Left kidney (tissue), 2 donors: ENCODE measurements around the gene MXI1. TPM values are rescaled to one million over a fixed set of nuclear protein-coding genes. Genes with fewer than 3 reads are reported as not detected.
"Not testable (repeated sequence)": the region's sequence is repeated elsewhere in the genome, so short reads cannot be mapped to it uniquely, and the experiment has no call there.

Source experiments
- DNase-seq: peaks from one replicate; pipeline ENCODE4 v3.0.0-alpha.2; 2013
- polyA plus RNA-seq: library from polyadenylated mRNA; unstranded; fragments of 120-200 nt; gene quantifications from one replicate; pipeline ENCODE4 v1.2.1, GENCODE V29; 2013; ENCODE audit not compliant: insufficient read length

MXI1 gene
- polyA plus RNA-seq, 1 donor, result 45.1 TPM

GRCh38 chr10:110317866-110318850 is 110.8 kb downstream of the MXI1 start:
- DNase-seq, result no peak

- no peak for DNase-seq
Observed at GRCh38 chr10:110321869-110322620, 114.6 kb downstream of the MXI1 start.

DNA sequence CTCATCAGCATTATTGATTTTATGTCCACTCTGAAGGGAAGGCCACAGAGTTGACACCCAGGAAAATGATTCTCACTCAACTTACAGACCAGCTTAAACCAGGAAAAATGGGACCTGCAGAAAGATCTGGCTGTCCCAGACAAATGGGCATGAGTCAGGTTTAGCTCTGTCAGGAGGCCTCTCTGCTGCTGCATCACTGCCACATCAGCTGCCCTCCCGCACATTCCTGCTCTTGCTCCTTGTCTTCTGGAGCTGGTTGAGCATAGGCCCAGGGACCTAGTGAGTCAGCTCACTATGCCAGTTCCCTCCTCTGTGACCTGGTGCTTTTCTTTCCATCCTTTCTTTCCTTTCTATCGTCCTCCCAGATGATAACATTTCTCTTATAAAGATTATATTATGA is 116.1 kb downstream of the MXI1 start:
- DNase-seq, result no peak

DNA sequence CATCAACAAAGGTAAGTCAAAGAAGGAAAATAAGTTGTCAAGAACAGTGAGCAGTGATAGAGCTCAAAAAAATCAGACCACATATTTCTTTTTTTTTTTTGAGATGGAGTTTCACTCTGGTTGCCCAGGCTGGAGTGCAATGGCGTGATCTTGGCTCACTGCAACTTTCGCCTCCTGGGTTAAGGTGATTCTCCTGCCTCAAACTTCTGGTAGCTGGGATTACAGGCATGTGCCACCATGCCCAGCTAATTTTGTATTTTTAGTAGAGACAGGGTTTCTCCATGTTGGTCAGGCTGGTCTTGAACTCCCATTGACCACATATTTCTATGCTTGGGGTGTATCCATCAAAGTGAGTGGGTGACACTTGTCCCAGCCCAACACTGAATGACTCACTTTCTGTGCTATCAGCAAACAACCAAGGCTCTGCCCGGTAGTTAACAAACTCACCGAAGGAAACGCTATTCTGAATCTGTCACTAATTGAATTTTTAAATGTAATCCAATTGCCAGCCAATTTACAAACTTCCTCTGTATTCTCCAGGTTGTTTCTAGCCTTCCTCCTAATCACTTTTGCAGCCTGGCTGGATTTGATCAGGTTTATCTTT is 116.9 kb downstream of the MXI1 start:
- no peak for DNase-seq

DNA sequence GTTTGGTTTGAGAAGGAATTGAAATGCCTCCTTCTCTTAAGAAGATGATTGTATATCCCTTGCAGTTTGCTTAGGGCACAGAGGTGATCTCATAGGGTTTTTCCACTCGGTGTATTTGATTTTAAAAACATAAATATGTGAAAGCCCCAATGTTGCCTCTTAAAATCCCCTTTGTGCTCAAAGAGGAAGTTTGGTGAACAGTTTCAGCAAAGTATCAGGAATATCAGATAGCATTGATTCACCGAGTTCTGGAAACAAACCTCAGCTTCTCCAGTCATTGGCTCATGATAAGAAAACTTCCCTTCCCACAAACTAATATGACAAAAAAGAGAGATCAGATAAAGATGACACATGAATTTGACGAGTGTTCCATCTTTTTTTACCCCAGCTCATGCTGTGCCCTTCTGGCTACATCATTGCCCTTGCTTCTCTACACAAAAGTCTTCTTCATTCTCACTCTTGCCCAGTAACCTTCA is 117.4 kb downstream of the MXI1 start:
- DNase-seq, result no peak

GRCh38 chr10:110326351-110327032 is 119.1 kb downstream of the MXI1 start:
- no peak for DNase-seq

DNA sequence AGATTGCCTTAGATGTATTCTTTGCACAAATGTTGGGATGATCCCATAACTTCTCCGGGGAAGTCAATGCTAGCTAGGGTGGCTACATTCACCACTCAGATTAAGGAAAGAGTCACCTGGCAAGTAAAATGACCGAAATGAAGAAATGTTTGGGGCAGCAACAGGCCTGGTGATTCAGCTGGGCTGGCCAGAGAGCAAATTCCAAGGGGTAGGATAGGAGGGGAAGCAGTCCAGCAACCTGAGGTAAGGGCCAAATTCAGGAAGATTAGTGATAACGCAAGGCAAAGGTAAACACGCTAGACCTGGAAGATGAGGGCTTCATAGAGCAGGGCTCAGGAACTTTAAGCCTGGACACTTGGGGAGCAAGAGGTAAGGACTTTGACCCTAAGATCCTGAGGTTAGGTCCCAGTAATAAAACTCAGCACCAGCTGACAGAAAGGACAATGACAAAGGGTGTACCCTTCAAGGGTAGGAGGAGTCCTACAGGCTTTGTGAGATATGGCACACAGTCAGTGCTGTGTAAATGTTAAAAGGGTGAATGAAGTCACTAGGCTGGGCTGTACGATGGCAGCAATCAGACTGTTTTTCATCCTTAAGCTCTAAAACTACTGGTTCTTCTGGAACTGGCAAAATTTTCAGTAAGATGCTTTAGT is 120.0 kb downstream of the MXI1 start:
- DNase-seq, result no peak

DNA sequence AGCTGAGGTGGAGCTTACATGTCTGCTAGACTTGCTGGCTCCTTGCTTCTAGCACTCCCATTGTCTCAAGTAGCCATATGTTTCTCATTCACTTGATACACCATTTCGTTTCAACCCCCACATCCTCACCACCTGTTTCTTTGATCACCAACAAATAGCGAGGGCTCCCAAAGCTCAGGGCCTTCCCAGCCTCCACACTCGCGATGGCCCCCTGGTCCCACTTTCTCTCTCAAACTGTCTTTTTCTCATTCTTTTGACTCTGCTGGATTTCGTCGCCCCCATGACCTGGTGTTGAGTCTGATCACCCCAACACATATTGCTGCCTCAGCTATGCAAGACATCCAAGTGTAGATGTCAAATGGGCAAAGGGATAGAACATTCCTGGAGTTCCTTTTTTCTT is 123.3 kb downstream of the MXI1 start:
- DNase-seq, result no peak

- not testable (repeated sequence) for DNase-seq
Observed at GRCh38 chr10:110331226-110331795, 123.9 kb downstream of the MXI1 start.

DNA sequence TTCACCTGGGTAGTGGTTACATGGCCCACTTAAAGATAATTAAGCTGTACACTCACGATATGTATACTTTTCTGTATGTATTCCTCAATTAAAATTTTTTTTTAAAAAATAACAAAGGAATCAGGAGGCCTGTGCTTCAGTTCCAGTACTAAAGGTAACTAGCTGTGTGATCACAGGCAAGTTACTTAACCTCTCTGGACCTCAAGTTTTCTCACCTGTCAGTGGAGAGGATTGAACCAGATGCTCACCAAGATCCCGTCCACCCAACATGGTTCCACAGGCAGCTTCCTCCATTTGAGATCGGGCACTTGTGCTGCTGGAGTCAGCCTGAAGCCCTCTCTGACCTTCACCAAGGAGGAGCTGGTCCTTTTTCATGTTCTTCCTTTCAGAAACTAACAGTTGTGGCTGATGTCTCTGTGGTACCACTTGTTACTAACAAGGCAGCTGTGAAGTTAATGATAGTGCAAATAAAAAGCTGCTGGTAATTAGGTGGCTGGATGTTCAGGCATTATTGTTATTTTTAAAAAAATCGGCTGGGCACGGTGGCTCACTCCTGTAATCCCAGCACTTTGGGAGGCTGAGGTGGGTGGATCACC is 126.8 kb downstream of the MXI1 start:
- no peak for DNase-seq

- no peak for DNase-seq
Observed at GRCh38 chr10:110335314-110336064, 128.1 kb downstream of the MXI1 start.

DNA sequence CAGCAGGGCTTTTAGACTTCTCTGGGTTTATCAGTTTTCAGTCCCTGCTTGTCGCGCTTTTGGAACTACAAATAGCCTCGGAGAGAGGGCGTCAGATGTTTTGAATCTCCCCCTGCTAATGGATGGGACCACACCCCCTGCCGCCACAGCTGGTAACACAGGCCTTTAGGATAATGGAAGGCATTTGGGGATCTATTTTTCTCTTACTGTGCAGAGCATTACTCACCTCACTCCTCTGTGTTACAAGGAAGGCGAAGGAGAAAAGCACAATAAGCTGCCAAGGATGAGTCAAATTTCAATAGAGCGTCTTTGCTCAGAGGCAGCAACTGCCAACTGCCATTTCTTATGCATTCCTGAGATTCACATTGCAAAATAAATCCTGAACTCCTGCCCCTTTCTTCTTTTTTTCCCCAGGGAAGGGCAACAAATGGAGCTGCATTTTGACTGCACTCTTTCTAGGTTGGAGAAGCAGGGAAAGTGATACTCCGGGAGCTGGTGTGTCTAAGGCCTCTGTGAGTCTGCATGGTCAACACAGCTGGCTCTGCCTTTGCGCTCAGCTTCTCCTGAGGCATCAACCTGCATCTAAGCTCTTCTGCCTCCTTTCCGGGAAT is 128.8 kb downstream of the MXI1 start:
- DNase-seq, result no peak

Other genes starting within 250 kb of the MXI1 start
- gene ADD3, start 199.6 kb upstream of the MXI1 start, polyA plus RNA-seq, result 353 TPM
- 56.1 TPM for gene SMNDC1, start 97.3 kb downstream of the MXI1 start, polyA plus RNA-seq